IMR-90 (cell line): ENCODE measurements around the gene SLC6A20.

ENCODE experiments used
- CEBPB ChIP-seq: IDR thresholded peaks from 2 replicates; pipeline ENCODE4 v1.6.1; 2012; ENCODE audit warnings: low read depth, low read length, improper control_type of control experiment
- CTCF ChIP-seq: conservative IDR thresholded peaks from 2 replicates; pipeline ENCODE4 v1.5.1; 2012; ENCODE audit warnings: mild to moderate bottlenecking, low read depth, low read length, improper control_type of control experiment
- ELK1 ChIP-seq: fragments of 150-350 bp; IDR thresholded peaks from 2 replicates; pipeline ENCODE4 v1.6.1; 2016; ENCODE audit warnings: low read depth, mild to moderate bottlenecking, low read length, moderate library complexity, borderline replicate concordance
- FOS ChIP-seq: fragments of 150-350 bp; IDR thresholded peaks from 2 replicates; pipeline ENCODE4 v1.6.1; 2016; ENCODE audit warnings: low read depth, low read length
- MAZ ChIP-seq: IDR thresholded peaks from 2 replicates; pipeline ENCODE4 v1.6.1; 2012; ENCODE audit warnings: low read depth, mild to moderate bottlenecking, low read length, improper control_type of control experiment, moderate library complexity, borderline replicate concordance
- MXI1 ChIP-seq: IDR thresholded peaks from 2 replicates; pipeline ENCODE4 v1.6.1; 2012; ENCODE audit warnings: low read depth, mild to moderate bottlenecking, low read length, moderate library complexity, borderline replicate concordance
- POLR2A ChIP-seq: IDR thresholded peaks from 2 replicates; pipeline ENCODE4 v1.6.1; 2012; ENCODE audit warnings: mild to moderate bottlenecking, low read depth, low read length
- RCOR1 ChIP-seq: IDR thresholded peaks from 2 replicates; pipeline ENCODE4 v1.6.1; 2012; ENCODE audit warnings: mild to moderate bottlenecking, low read length, improper control_type of control experiment; ENCODE audit not compliant: insufficient replicate concordance

GRCh38 chr3:45802146-45802545, 5.8 kb upstream of the SLC6A20 start:
- TF ChIP-seq POLR2A = no peak
- TF ChIP-seq CEBPB = no peak
- TF ChIP-seq CTCF = no peak
- no peak for TF ChIP-seq MAZ
- TF ChIP-seq ELK1 = no peak
- no peak for TF ChIP-seq MXI1
- no peak for TF ChIP-seq RCOR1
- no peak for TF ChIP-seq FOS
